GM12878 (cell line): ENCODE measurements around the gene NOL7.

Source experiments
- CEBPB ChIP-seq, 2 experiments: fragments of 150-350 bp in 1 of 2; IDR thresholded peaks; 2 replicates each; pipeline ENCODE4 v1.6.1; 2012 to 2014; ENCODE audit warnings: low read depth in 2 of 2, low read length in 2 of 2, borderline replicate concordance in 1 of 2, inconsistent platforms in 1 of 2
- NFXL1 ChIP-seq: fragments of 450-650 bp; IDR thresholded peaks from 2 replicates; pipeline ENCODE4 v1.6.1; 2017; ENCODE audit warnings: antibody characterized with exemption, mild to moderate bottlenecking, borderline replicate concordance

- TF ChIP-seq NFXL1 = no peak
- no peak for TF ChIP-seq CEBPB (IDR thresholded peaks at IDR 0.05; ENCODE audit: borderline replicate concordance in 1 of 2, low read depth in 2 of 2, low read length in 2 of 2)
Measured at GRCh38 chr6:13576017-13576416, 39.1 kb upstream of the NOL7 start.
